Gastrocnemius medialis (tissue), 4 donors: Measurements from ENCODE around the gene MYPOP. TPM values are rescaled to one million over a fixed set of nuclear protein-coding genes. Genes with fewer than 3 reads are reported as not detected.
A peak's percentile ranks its signal among the peaks of the same experiment; 100 is the strongest.

ENCODE experiments used
- ATAC-seq, 2 donors: fragments of 150-250 bp; one replicate each; pipeline ENCODE4 v1.9.1; 2016
- DNase-seq, 2 donors: peaks; one replicate each; pipeline ENCODE4 v3.0.0-alpha.2; 2019
- H3K27ac ChIP-seq, 4 donors: fragments of 200-600 bp; sonication (generic); 1 replicate in 1 of 4; 2 replicates in 3 of 4; pipeline ENCODE4 v1.5.1; 2016 to 2018; ENCODE audit warnings: mild to moderate bottlenecking in 2 of 4, moderate library complexity in 1 of 4
- H3K27me3 ChIP-seq, 3 donors: fragments of 200-600 bp; sonication (generic) in 2 of 3; 1 replicate in 1 of 3; 2 replicates in 2 of 3; pipeline versions ENCODE4 v1.5.1 to v1.6.0; 2016 to 2019; ENCODE audit warnings: mild to moderate bottlenecking in 1 of 3, moderate library complexity in 1 of 3
- H3K36me3 ChIP-seq, 2 donors: fragments of 200-600 bp; sonication (generic) in 1 of 2; one replicate each; pipeline ENCODE4 v1.5.1; 2017 to 2018
- H3K4me1 ChIP-seq, 2 donors: fragments of 200-600 bp; sonication (generic) in 1 of 2; one replicate each; pipeline ENCODE4 v1.5.1; 2016 to 2017; ENCODE audit warnings: mild to moderate bottlenecking in 2 of 2
- H3K4me3 ChIP-seq, 4 donors: fragments of 200-600 bp; sonication (generic) in 3 of 4; 1 replicate in 1 of 4; 2 replicates in 3 of 4; pipeline ENCODE4 v1.5.1; 2016 to 2019; ENCODE audit warnings: mild to moderate bottlenecking in 2 of 4
- H3K9me3 ChIP-seq, 3 donors: fragments of 200-600 bp; sonication (generic) in 2 of 3; 1 replicate in 1 of 3; 2 replicates in 2 of 3; pipeline ENCODE4 v1.5.1; 2016 to 2019
- POLR2A ChIP-seq, 2 donors: fragments of 450-650 bp; IDR thresholded peaks; one replicate each; pipeline ENCODE4 v1.6.1; 2017; ENCODE audit warnings: antibody characterized with exemption in 2 of 2, mild to moderate bottlenecking in 2 of 2, moderate library complexity in 2 of 2
- in situ Hi-C, 4 donors: fragments of 200-750 bp; cut with MboI; loops; one replicate each; pipeline versions ENCODE4 v1.15.0 to v1.8.0; 2017; ENCODE audit warnings: low sequenced_read_pairs in 4 of 4
- intact Hi-C: fragments of 100-400 bp; cut with DNase I; formaldehyde crosslinking; loops from one replicate; pipeline ENCODE4 v1.15.1; 2023; ENCODE audit warnings: low total_unique reads
- total RNA-seq, 4 donors: library from RNA; depleted of rRNA; stranded (reverse); fragments of >200 nt; gene quantifications; one replicate each; pipeline versions ENCODE4 v1.1.0 to v1.2.3, GENCODE V29; 2016
- TF ChIP-seq, protein P1 (sequence below), 5 experiments: fragments of 450-650 bp in 3 of 5; fragments of 200-600 bp in 2 of 5; sonication (generic) in 2 of 5; IDR thresholded peaks in 4 of 5; conservative IDR thresholded peaks in 1 of 5; 1 replicate in 4 of 5; 2 replicates in 1 of 5; pipeline ENCODE4 v1.5.1; 2016 to 2019; ENCODE audit warnings: antibody characterized with exemption in 5 of 5, mild to moderate bottlenecking in 3 of 5, moderate library complexity in 3 of 5

Gene MYPOP, protein sequence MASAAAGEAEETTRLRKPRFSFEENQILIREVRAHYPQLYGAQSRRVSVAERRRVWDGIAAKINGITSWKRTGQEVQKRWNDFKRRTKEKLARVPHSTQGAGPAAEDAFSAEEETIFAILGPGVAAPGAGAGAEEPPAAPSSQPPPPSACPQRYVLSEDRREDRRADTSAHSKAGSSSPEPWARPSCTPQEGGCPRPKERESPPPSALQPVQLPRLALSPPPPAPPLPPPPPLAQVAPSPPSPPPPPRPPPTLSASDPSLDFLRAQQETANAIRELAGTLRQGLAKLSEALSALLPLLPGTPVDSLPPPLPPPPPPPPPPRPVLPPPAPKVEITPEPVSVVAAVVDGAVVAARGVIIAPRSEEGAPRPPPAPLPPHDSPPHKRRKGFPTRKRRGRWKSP
- 10 to 100 TPM in 1 of 4 donors, 1 to 10 TPM in 3; 5.9 to 12.4 (median 6.3) TPM for total RNA-seq

- H3K36me3 ChIP-seq: peaks cover 0 to 25% of the 10 kb centered on the region in 2 donors
- peak within 1 kb of the TSS; percentile 73 to 87 (median 79) for H3K4me3 ChIP-seq
- in situ Hi-C loops (no loop called here), intact Hi-C loops (loop anchor here (1.0 to 10.0 kb wide), 5 partner anchors 16 to 1583 kb away; partner anchors contain the start of genes IRF2BP1, KPTN, PPP5C and SYMPK)
- H3K4me1 ChIP-seq: peaks cover 7 to 16% of the 10 kb centered on the region in 2 donors
- ATAC-seq: peak in 1 of 2 donors; percentile 13
- no peak for DNase-seq
- H3K27me3 ChIP-seq: no peaks in the 10 kb centered on the region
- H3K9me3 ChIP-seq: no peaks in the 10 kb centered on the region
- H3K27ac ChIP-seq: peak within 1 kb of the TSS; percentile 76 to 86 (median 82)
- TF ChIP-seq POLR2A (IDR thresholded peaks at IDR 0.05): peak in 1 of 2 donors; percentile 16
- TF ChIP-seq, protein P1, sequence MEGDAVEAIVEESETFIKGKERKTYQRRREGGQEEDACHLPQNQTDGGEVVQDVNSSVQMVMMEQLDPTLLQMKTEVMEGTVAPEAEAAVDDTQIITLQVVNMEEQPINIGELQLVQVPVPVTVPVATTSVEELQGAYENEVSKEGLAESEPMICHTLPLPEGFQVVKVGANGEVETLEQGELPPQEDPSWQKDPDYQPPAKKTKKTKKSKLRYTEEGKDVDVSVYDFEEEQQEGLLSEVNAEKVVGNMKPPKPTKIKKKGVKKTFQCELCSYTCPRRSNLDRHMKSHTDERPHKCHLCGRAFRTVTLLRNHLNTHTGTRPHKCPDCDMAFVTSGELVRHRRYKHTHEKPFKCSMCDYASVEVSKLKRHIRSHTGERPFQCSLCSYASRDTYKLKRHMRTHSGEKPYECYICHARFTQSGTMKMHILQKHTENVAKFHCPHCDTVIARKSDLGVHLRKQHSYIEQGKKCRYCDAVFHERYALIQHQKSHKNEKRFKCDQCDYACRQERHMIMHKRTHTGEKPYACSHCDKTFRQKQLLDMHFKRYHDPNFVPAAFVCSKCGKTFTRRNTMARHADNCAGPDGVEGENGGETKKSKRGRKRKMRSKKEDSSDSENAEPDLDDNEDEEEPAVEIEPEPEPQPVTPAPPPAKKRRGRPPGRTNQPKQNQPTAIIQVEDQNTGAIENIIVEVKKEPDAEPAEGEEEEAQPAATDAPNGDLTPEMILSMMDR (IDR thresholded peaks at IDR 0.05 in 4 of 5, conservative IDR thresholded peaks at IDR 0.05 in 1 of 5): no peak
These were observed at the start of gene MYPOP for GRCh38 chr19:45901912-45902650. TSS of gene MYPOP (minus strand) at chr19:45902613. CDS start at chr19:45901773, 840 bp downstream.

DNA sequence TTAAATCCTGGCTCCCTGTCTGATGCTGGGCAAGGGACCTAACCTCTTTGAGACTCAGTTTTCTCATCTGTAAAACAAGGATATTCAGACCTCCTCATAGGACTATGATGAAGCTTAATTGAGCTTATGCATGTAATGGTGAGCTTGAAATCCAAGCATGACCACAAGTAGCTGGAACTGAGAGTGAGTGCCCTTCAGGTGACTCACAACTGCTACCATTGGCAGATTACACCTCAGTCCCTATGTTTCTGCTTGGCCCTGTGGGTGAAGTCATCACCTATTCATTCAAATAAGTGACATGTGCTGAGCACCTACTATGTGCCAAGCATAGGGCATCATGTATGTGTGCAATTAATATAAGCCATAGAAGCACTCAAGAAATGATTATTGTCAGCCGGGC is 45.5 kb upstream of the MYPOP start:
- ATAC-seq (no peak), DNase-seq (no peak)
- H3K27me3 ChIP-seq: peaks cover 0 to 15% (median 0%) of the 10 kb centered on the region in 3 donors
- intact Hi-C loops (no loop called here), in situ Hi-C loops (no loop called here)
- TF ChIP-seq POLR2A (IDR thresholded peaks at IDR 0.05): no peak
- TF ChIP-seq, protein P1 (IDR thresholded peaks at IDR 0.05 in 4 of 5, conservative IDR thresholded peaks at IDR 0.05 in 1 of 5): no peak
- H3K4me3 ChIP-seq: no peak overlapping the region
- H3K27ac ChIP-seq: no peak overlapping the region
- H3K4me1 ChIP-seq: peaks cover 0 to under 1% of the 10 kb centered on the region in 2 donors
- no peaks in the 10 kb centered on the region for H3K9me3 ChIP-seq
- no peaks in the 10 kb centered on the region for H3K36me3 ChIP-seq

GRCh38 chr19:45940515-45940805 is 38.0 kb upstream of the MYPOP start:
- no peak for TF ChIP-seq POLR2A (IDR thresholded peaks at IDR 0.05)
- TF ChIP-seq, protein P1 (IDR thresholded peaks at IDR 0.05 in 4 of 5, conservative IDR thresholded peaks at IDR 0.05 in 1 of 5): no peak
- Histone ChIP-seq H3K4me1 (no peaks in the 10 kb centered on the region), H3K4me3 (no peak overlapping the region), H3K9me3 (no peaks in the 10 kb centered on the region), H3K36me3 (no peaks in the 10 kb centered on the region), H3K27me3 (peaks cover 21 to 37% (median 23%) of the 10 kb centered on the region in 3 donors), H3K27ac (no peak overlapping the region)
- no peak for ATAC-seq
- in situ Hi-C loops: no loop called here
- no peak for DNase-seq
- intact Hi-C loops: no loop called here

DNA sequence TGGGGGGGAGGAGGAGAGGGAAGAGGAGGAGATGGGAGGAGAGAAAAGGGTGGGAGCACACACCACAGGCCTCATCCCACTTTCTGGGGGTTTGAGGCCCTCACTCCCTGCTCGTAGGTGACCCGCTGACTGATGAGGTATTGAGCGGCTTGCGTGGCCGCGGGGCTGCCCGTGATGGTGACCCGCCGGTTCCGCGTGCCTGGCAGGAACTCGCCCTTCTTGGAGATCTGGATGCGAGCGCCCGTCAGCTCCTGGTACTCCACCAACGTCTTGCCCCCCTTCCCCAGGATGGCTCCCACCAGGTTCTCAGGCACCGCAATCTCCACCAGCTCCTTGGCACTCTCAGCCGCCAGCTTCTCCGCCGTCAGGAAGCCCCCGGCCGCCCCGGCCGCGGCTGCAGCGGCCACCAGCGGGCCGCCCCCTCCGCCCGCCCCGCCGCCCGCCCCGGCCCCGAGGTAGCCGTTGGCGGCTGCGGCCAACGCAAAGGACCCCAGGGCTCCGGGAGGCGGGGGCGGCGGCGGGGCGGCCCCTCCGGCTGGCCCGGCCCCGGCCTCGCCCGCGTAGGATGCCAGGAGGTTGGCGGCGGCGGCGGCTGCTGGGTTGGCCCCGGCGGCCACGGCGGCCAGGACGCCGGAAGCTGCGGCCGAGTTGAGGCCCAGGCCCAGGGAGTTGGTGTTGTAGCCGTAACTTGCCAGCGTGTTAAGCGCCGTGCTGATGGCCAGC is 37.5 kb upstream of the MYPOP start:
- no peak overlapping the region for H3K4me3 ChIP-seq
- ATAC-seq (no peak), DNase-seq (no peak)
- peaks cover 24 to 41% (median 28%) of the 10 kb centered on the region in 3 donors for H3K27me3 ChIP-seq
- TF ChIP-seq POLR2A (IDR thresholded peaks at IDR 0.05): no peak
- TF ChIP-seq, protein P1 (IDR thresholded peaks at IDR 0.05 in 4 of 5, conservative IDR thresholded peaks at IDR 0.05 in 1 of 5): no peak
- intact Hi-C loops (no loop called here), in situ Hi-C loops (no loop called here)
- H3K36me3 ChIP-seq: no peaks in the 10 kb centered on the region
- H3K9me3 ChIP-seq: no peaks in the 10 kb centered on the region
- no peak overlapping the region for H3K27ac ChIP-seq
- no peaks in the 10 kb centered on the region for H3K4me1 ChIP-seq
